ENCODE data around the gene EPHA2. TPM values are rescaled to one million over a fixed set of nuclear protein-coding genes. Genes with fewer than 3 reads are reported as not detected.

The EPHA2 gene
- total RNA-seq, 1 donor from 2014 or later: 211 TPM

DNA sequence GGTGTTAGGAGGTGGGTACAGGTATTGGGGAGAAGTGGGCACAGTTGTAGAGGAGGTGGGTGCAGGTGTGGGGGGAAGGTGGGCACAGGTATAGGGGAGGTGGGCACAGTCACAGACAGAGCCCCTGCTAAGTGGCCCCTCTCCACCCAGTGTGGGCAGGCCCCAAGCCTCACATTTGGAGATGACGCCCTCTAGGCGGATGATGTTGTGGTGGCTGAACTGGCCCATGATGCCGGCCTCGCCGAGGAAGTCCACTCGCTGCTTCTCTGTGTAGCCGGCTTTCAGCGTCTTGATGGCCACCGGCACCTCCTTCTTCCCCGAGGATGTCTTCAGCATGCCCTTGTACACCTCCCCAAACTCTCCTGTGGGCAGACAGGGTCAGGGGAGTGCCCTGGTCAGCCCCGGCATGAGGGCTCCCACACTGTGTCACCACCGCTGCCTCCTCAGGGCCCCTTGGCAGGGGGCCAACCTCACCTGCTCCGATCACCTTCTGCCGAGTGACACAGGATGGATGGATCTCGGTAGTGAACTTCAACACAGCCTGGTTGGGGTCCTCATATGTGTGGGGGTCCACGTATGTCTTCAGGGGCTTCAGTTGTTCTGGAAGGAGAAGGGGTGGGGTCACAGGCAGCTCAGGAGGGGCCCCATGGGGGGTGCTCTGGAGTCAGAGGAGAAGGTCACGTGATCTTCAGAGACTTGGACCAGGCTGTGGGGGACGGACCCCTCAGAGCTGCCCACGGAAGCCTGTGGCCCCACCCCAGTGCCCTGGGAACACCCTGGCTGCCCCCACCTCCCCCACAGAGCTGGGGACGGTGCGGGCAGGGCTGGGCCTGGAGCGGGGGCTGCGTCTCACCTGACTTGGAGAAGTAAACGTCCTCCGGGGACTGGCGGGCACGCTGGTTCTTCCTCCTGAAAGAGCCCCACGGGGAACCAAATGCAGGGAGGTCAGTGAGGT is 22.6 kb downstream of the EPHA2 start:
- H3K27me3 ChIP-seq (ENCODE audit: control insufficient read depth, insufficient read depth, low read length): no peaks in the 10 kb centered on the region
- no peak overlapping the region for H3K4me3 ChIP-seq (ENCODE audit: low read depth, low read length)
- H3K36me3 ChIP-seq (ENCODE audit: control insufficient read depth, insufficient read depth, low read length): peaks cover 18% of the 10 kb centered on the region
- TF ChIP-seq, protein P1, sequence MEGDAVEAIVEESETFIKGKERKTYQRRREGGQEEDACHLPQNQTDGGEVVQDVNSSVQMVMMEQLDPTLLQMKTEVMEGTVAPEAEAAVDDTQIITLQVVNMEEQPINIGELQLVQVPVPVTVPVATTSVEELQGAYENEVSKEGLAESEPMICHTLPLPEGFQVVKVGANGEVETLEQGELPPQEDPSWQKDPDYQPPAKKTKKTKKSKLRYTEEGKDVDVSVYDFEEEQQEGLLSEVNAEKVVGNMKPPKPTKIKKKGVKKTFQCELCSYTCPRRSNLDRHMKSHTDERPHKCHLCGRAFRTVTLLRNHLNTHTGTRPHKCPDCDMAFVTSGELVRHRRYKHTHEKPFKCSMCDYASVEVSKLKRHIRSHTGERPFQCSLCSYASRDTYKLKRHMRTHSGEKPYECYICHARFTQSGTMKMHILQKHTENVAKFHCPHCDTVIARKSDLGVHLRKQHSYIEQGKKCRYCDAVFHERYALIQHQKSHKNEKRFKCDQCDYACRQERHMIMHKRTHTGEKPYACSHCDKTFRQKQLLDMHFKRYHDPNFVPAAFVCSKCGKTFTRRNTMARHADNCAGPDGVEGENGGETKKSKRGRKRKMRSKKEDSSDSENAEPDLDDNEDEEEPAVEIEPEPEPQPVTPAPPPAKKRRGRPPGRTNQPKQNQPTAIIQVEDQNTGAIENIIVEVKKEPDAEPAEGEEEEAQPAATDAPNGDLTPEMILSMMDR (IDR thresholded peaks at IDR 0.05; ENCODE audit: insufficient read depth, low read length, poor library complexity, severe bottlenecking): no peak
- DNase-seq (ENCODE audit: low read depth): no peak

DNA sequence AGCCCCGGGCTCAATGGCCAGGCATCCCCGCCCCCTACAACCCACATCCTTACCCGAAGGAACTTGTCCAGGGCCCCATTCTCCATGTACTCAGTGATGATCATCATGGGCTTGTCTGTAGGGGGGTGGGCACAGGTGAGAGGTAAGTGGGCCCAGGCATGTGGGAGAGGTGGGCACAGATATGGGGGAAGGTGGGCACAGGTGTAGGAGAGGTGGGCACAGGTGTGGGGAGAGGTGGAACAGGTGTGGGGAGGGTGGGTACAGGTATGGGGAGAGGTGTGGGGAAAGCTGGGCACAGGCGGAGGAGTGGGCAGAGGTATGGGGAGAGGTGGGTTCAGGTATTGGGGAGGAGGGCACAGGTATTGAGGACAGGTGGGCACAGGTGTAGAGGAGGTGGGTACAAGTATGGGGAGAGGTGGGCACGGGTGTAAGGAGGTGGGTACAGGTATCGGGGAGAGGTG is 23.5 kb downstream of the EPHA2 start:
- DNase-seq (ENCODE audit: low read depth): no peak
- Histone ChIP-seq H3K4me3 (ENCODE audit: low read depth, low read length) (no peak overlapping the region), H3K36me3 (ENCODE audit: control insufficient read depth, insufficient read depth, low read length) (peaks cover 16% of the 10 kb centered on the region), H3K27me3 (ENCODE audit: control insufficient read depth, insufficient read depth, low read length) (no peaks in the 10 kb centered on the region)
- TF ChIP-seq, protein P1 (IDR thresholded peaks at IDR 0.05; ENCODE audit: insufficient read depth, low read length, poor library complexity, severe bottlenecking): no peak

DNA sequence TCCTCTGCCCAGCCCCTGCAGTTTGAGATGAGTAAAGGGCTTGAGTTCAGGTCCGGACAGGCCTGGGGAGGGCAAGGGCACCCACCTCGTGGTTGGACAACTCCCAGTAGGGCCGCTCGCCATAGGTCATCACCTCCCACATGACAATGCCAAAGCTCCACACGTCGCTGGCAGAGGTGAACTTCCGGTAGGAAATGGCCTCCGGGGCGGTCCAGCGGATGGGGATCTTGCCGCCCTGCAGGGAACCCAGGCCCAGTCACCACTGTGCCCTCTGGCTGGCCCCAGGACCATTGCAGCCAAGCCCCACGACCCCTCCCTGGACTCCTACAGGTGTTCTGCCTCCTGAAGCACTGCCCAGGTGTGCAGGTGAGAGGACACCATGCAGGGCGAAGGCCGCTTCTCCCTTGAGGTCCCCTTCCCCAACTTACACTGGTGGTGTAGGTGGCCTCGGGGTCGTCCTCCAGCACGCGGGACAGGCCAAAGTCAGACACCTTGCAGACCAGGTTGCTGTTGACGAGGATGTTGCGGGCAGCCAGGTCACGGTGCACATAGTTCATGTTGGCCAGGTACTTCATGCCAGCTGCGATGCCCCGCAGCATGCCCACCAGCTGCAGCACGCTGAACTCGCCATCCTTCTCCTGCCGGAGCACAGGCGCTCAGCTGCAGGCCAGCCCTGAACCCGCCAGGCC is 24.1 kb downstream of the EPHA2 start:
- Histone ChIP-seq H3K27me3 (ENCODE audit: control insufficient read depth, insufficient read depth, low read length) (no peaks in the 10 kb centered on the region), H3K36me3 (ENCODE audit: control insufficient read depth, insufficient read depth, low read length) (peaks cover 16% of the 10 kb centered on the region), H3K4me3 (ENCODE audit: low read depth, low read length) (no peak overlapping the region)
- no peak for DNase-seq (ENCODE audit: low read depth)
- TF ChIP-seq, protein P1 (IDR thresholded peaks at IDR 0.05; ENCODE audit: insufficient read depth, low read length, poor library complexity, severe bottlenecking): no peak

DNA sequence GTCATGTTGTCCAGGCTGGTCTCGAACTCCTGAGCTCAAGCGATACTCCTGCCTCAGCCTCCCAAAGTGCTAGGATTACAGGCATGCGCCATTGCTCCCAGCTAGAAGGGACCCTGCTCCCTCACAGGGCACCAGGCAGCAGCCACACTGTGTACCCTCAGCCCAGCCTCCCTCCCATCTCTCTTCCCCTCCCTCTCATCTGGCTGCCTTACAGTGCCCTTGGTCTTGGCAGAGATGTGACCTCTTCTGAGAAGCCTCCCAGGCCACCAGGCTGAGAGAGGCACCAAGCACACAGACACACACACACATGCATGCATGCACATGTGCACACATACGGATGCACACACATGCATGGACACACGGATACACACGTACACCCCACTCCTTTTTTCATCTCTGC is 25.0 kb downstream of the EPHA2 start:
- DNase-seq (ENCODE audit: low read depth): no peak
- TF ChIP-seq, protein P1 (IDR thresholded peaks at IDR 0.05; ENCODE audit: insufficient read depth, low read length, poor library complexity, severe bottlenecking): no peak
- H3K4me3 ChIP-seq (ENCODE audit: low read depth, low read length): no peak overlapping the region
- H3K27me3 ChIP-seq (ENCODE audit: control insufficient read depth, insufficient read depth, low read length): no peaks in the 10 kb centered on the region
- peaks cover 16% of the 10 kb centered on the region for H3K36me3 ChIP-seq (ENCODE audit: control insufficient read depth, insufficient read depth, low read length)

DNA sequence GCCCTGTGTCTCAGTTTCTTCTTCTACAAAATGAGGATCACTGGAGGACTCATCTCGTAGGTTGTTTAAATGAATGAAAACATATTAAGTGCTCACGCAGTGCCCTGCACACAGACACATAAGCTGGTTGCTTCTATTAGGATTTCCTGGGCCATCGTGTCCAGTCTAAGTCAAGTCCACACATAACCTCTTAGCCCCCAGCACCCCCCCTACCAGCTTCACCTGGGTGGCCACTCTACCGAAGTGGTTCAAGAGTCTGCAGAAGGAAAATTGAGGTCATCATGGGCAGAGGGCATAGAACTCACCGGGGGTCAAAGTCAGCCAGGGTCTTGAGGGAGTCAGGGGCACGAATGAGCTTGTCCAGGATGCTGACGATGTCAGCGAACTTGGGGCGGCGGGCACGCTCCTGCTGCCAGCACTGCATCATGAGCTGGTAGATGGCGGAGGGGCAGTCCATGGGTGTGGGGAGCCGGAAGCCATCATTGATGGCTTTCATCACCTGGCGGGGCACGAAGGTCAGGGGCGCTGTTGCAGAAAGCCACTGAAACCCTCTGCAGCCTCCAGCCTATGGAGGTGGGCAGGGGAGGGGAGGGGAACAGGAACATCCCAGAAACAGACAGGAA is 25.8 kb downstream of the EPHA2 start:
- TF ChIP-seq, protein P1 (IDR thresholded peaks at IDR 0.05; ENCODE audit: insufficient read depth, low read length, poor library complexity, severe bottlenecking): no peak
- Histone ChIP-seq H3K36me3 (ENCODE audit: control insufficient read depth, insufficient read depth, low read length) (peaks cover 15% of the 10 kb centered on the region), H3K27me3 (ENCODE audit: control insufficient read depth, insufficient read depth, low read length) (no peaks in the 10 kb centered on the region), H3K4me3 (ENCODE audit: low read depth, low read length) (no peak overlapping the region)
- DNase-seq (ENCODE audit: low read depth): no peak
